Forelimb muscle (tissue), 1 donor: ENCODE measurements around the gene TWIST2. TPM values are rescaled to one million over a fixed set of nuclear protein-coding genes. Genes with fewer than 3 reads are reported as not detected.

Experiments used
- DNase-seq: peaks from one replicate; pipeline ENCODE4 v3.0.0-alpha.2; 2013; ENCODE audit warnings: low read depth
- polyA plus RNA-seq: library from polyadenylated mRNA; unstranded; fragments of 120-200 nt; gene quantifications from one replicate; pipeline ENCODE4 v1.2.1, GENCODE V29; 2013; ENCODE audit not compliant: insufficient read length

TWIST2 gene
- polyA plus RNA-seq, 1 donor: 5.5 TPM

GRCh38 chr2:238838786-238839327, 9.0 kb upstream of the TWIST2 start:
- no peak for DNase-seq

GRCh38 chr2:238839428-238839827, 8.5 kb upstream of the TWIST2 start:
- no peak for DNase-seq

DNA sequence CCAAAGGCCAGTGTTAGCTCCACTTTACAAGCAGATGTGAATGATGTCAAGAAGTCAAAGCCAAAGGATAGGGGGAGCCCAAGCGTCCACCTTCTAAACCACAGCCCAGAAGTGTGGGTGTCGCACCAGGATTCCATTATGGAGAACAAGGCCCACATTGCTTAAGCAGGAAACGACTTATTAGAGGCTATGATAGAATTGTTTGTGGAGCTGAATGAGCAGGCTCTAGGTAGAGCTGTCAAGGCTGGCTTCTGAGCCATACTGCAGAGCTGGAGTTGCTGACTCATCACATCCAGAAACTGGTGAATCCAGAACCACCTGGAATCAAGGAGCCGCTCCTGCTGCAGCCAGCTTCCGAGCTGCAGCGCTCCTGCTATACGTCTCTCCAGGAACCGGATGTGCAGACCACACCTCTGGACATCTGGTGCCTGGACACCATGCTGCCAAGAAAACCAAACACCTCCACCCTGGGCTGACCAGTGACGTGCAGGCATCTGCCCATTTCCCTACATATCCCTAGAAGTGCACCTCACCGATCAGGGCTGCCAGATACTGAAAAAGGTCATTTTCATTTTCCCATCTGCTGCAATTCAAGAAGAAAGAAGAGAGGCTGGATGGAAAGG, 6.2 kb upstream of the TWIST2 start:
- DNase-seq: no peak

DNA sequence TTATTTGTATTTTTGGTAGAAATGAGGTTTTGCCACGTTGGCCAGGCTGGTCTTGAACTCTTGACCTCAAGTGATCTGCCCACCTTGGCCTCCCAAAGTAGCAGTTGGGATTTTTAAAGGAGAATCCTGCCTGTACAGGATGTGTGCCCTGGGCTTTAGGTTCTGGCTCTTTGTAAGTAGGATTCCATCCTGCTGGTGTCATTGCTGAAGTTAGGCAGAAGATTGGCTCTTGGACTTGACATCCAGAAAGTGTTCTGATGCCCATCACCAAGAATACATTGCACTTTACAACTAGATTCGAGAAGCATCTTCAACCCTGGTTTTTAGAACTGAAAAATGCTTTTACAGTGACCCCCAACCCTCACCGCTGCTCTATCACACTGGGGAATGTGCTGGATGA, 4.4 kb upstream of the TWIST2 start:
- no peak for DNase-seq

- no peak for DNase-seq
Observed at GRCh38 chr2:238845583-238846377, 2.1 kb upstream of the TWIST2 start.

DNA sequence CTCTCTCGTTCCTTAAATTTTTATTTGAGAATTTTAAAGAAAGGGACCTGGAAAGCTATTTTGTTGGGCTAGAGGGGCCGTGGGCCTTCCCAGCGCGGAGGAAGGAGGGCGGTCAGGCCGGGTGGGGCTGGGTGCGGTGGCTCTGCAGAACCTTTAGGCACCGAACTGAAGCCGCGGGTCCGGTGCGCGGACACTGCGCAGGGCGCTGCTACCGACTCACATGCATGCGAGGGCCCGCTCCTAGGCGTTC, 1.6 kb upstream of the TWIST2 start:
- no peak for DNase-seq

- DNase-seq: no peak
Observed at GRCh38 chr2:238846628-238847418, 1.1 kb upstream of the TWIST2 start.

DNA sequence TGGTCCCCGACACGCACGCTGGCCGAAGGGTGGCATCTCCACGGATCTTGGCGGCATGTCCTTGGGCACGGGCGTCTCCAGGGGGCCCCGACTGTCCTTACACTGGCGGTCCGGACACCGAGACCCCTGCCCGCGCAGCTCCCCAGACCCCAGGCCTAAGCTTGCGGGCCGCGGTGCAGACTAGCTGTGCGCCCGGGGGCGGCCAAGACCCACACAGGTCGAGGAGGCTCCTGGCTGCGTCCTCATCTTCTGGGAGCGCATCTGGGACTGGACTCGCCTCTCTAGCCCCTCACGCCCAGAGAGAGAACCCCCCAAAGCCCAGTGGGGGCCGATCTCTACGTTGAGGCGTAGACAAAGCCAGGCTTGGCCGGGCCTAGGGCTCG, 475 bp upstream of the TWIST2 start:
- DNase-seq: no peak

GRCh38 chr2:238848691-238848975, 748 bp downstream of the TWIST2 start:
- DNase-seq: no peak

DNA sequence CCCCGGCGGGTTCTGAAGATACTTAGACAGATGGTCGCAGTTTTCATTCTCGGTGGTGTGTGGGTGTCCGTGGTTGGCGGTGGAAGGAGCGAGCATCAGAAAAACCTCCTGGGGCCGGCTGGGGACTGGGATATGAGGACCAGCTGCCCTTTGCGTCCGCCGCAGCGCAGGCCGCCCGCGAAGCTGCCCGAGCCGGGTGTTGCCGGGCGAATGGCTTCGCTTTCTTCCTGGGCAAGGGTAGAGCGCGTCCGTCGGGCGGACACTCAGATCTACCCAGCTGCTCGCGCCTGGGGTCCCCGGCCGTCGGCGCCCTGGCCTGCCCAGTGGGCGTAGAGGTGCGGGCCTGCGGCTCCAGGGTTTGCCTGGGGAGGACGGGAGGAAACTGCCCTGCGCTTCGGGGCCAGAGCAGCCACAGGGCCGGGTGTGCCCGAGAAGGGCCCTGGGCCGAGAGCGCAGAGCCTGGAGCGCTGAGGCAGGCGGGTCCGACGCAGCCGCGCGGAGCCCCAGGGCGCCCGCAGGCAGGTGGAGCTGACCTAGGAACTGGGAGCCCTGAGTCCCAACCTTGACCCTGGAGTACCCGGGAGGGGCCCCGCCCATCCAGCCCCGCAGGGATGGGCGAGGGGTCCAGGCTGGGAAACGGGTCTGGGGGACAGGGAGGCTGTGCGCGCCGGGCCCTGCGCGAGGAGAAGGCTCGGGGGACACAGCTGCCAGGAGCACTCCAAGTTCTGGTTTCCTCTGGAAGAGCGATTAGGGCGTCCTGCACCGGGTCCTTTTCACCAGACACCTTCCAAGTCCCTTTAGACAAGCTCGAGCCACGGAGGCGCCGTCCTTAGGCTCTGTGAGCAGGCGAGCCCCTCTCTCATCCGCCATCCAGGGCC, 1.3 kb downstream of the TWIST2 start:
- DNase-seq: no peak

GRCh38 chr2:238850091-238850490, 2.2 kb downstream of the TWIST2 start:
- DNase-seq: no peak

DNA sequence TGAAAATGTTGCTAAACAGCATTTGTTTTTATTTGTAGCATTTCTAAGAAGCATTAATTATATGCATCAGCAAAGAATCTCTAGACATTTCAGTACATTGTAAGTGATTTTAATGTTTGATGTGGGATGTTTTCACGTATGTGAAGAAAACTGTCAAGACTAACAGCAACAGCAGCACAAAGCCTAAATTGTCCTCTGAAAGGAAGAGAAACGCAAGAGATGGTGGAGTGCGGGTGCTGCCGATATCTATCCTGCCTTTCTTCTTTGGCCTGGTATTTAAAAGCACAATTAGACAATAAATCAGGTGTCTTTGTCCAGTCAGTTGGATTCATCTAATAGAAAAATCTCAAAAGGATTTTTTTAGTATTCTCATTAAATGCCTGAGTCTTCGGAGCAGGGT, 3.1 kb downstream of the TWIST2 start:
- DNase-seq: no peak

DNA sequence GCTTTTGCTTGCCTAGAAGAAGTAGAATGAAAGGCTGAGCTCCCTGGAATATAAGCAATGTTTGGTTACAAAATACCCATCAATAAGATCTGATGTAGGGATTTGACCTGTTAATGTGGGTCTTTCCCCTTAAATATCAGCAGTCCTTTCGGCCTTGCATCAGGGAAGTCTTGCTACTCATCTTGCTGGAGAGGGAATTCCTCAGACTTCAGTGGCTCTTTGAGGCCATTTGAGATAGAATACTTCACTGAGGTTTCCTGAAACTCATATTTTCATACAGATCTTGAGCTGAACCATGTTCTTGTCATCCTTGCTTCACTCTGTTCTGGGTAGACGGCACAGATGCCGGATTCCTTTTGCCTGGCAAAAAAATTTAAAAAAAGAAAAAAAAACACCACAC, 3.9 kb downstream of the TWIST2 start:
- DNase-seq: no peak

GRCh38 chr2:238852206-238852869, 4.5 kb downstream of the TWIST2 start:
- no peak for DNase-seq

DNA sequence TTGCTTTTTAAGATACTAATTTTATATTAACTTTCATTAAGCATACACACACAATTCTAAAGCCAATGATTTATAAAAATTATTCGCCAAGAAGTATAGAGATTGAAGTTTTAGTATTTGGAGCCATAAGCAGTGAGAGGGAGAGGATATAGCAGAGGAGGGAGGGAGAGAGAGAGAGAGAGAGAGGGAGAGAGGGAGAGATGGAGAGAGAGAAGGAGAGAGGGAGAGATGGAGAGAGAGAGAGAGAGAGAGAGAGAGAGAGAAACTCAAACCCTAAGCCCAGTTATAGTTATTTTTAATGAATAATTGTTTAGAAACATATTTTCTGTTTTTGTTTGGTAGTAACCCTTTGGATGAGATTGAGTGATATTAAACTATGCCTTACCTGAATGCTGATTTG, 5.3 kb downstream of the TWIST2 start:
- DNase-seq: no peak

DNA sequence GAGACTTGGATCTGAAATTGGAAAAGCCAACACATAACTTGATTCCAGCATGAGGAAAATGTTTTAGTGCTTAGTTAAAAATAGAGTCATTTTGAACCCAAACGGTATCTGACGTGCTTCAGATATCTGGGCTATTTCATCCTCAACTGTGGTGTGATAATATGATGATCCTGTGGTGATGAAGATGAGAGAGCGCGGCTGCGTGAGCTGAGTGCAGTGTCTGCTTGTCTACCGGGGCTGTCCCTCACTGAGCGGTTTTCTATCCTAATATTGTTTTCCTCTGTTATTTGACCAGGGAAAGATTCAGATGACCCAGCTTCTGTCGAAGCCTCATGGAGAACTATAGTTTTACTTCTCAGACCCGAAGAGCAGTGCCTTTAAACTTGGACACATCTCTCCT, 5.8 kb downstream of the TWIST2 start:
- no peak for DNase-seq

- DNase-seq: no peak
Observed at GRCh38 chr2:238854246-238854645, 6.4 kb downstream of the TWIST2 start.

- no peak for DNase-seq
Observed at GRCh38 chr2:238854699-238855229, 6.9 kb downstream of the TWIST2 start.

DNA sequence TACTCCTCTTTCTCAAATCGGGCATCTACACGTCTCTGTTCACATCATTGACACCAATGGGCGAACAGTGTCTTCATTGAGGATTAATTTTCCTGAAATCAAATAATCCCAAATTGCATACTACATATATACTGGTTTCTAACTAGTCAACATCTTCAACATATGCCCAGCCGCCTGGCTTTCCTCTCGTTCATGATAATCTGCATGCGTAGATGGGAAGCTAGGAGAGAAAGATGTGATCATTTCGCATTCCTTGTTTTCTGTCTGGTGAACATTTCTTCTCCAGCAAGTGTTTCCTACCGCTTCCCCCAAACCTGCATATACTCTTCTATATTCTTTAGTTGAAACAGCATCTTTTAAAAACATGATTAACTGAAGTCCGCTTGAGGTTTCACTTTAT, 7.4 kb downstream of the TWIST2 start:
- no peak for DNase-seq

DNA sequence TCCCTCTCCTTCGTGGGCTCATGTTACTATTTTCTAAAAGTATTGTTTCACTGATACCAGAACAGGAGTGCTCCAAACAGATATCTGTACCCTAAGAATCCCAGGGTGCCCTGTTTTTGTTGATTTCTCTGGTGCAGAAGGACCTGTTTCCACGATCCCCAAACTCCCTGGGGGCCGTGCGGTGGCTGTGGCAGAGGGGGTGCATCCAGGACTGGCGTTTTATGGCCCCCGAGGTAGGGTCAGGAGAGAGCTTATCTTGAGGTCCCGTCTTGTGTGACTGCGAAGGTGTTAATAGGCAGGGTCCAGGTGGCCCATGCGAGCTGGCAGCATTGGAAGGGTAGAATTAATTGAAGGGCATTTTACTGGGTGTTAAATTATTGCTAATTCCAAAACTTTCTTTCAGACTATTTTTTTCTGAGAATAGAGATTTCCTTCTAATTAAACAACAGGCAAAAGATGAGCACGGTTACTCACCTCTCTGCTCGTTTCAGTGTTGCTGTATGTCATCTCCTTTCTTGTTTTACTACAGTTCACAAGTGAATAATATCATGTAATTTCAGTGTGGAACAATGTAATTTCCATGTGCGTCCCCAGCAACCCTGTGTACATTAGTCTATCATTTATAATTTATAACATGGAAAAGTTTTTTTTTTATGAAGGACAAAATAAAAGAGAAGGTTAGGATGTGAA, 8.2 kb downstream of the TWIST2 start:
- no peak for DNase-seq
